GM19452 (cell line): ENCODE results near the gene HELQ.

ENCODE experiments used
- ATAC-seq: cut with Tn5 transposase; IDR thresholded peaks from one replicate; pipeline ENCODE4 v1.9.1; 2021; ENCODE audit not compliant: unreplicated experiment

Gene HELQ

DNA sequence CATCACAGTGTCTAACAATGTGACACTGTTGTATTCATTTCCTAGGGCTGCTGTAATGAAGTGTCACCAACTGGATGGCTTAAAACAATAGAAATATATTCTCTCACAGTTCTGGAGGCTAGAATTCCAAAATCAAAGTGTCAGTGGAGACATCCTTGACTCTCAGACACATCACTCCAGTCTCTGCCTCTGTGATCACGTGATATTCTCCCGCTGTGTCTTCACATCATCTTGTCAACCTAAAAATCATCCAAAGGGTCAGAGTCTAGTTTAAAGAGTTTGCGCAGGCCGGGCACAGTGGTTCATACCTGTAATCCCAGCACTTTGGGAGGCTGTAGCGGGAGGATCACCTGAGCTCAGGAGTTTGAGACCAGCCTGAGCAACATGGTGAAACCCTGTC, 84.4 kb downstream of the HELQ start:
- no peak for ATAC-seq

DNA sequence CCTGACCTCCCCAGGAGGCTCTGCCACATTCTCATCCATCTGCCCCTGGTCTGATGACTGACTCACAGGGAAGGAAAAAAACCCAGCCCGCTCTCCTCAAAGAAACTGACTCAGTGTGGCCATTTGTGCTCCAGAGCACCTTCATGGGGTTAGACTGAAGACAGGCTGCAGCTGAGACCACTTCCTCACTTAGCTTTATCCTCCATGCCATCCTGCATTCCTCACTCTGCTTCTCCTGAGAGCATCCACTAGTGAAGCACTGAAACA, 85.0 kb downstream of the HELQ start:
- ATAC-seq: no peak

DNA sequence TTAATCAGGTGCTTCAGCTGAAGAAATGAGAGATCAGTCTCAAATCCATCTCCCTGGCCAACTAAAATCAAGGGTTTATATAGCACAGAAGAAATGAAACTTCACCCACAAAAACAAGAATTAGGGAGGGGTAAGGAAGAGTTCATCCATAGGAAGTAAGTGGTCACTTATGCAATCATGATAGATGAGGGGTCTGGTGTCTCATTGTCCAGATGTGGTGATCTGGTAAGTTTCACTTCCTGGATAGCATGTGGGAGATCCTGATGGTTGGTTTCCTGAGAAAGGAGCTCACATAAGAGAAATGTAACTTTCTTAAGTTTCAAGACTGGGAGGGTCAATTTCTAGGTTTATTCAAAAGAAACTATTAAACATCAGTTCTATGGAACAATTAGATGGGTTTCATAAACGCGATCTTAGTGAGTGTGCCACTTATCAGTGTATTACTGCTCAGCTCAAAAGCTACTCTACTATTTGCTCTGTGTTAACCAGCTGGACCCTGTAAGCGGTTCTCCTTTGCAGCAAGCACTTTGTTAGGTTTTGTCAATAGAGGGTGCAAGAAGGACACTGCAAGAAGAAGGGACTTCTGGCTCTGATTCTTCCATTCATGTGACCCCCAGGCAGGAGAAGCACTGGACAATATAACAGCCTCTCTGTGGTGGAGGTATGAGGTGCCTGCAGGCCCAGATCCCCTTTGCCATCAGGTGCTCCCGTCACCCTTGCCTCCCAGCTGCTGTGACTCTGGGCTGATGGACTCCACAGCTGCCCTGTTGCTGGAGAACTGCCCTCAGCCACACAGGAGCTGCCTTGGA, 85.6 kb downstream of the HELQ start:
- no peak for ATAC-seq

DNA sequence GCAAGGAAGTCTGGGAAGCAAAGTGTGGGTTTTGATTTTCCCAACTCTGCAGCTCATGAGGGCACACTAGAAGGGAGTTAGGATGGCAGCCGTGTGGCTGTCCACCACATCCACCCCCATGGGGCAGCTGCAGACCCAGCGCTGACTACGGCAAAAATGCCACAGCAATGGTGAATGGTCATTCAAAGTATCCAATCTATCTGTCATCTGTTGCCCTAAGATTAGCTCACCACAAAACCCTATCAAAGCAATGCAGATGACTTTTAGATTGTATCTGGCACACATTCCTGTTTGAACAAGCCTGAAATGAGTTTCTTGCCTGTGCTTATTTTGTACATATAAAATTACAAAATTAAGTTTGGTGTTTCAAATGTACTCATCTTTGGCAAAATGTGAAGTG, 91.3 kb downstream of the HELQ start:
- ATAC-seq: no peak

DNA sequence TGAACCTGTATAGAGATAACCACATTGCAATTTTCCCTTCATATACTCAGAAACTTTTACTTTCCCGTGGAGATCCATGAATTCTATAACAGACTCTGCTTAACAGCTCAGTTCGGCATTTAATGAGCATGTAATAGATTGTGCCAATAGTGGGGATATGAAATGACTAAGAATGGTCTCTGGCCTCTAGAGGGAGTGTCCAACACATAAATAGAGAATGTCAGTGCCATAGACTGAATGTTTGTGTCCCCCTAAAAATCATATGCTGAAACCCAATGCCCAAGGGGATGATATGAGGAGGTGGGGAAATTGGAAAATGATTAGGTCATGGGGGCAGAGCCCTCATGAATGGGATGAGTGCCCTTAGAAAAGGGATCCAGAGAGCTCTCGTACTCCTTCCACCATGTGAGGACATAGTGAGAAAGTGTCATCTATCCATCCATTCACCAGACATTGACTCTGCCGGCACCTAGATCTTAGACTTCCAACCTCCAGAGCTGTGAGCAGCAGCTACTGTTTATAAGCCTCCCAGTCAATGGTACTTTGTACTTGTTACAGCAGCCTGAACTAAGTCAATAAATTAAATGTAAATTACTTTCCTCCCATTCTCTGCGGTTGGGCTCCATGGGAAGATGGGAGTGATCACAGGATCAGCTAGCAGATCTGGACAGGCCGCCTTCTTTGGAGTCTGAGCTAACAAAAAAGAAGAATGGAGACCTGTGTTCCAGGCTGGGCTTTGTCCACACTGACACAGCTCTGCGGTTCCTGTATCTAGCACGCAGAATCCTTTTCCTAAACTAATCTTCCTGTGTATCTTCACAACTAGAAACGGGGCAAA, 92.9 kb downstream of the HELQ start:
- peak; percentile 66 for ATAC-seq

DNA sequence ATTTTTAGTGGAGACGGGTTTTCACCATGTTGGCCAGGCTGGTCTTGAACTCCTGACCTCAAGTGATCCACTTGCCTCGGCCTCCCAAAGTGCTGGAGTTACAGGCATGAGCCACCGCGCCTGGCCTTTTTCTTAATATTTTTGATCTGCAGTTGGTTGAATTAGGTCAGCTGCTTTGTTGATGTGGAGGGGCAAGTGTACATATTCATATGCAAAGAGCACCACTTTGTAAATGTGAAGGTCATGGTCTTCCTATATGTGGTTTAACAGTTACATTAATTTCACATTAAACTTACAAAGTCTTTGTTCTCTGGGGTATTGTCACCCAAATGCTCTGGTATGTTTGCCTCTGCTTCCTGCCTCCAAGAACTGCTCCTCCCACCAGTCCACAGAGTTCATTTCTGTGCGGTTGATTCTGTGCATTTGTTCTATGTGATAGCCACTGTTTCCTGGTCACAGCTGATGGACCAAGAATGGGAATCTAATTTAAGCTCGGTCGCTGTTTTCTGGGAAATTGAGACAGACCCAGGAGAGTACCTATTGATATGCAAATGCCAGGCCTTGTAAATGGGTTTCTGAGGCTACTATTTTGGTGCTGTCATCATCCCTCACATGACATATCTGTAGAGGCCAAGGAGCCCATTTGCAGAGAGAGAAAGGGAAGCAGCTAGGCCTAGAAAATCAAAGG, 94.1 kb downstream of the HELQ start:
- ATAC-seq: no peak

DNA sequence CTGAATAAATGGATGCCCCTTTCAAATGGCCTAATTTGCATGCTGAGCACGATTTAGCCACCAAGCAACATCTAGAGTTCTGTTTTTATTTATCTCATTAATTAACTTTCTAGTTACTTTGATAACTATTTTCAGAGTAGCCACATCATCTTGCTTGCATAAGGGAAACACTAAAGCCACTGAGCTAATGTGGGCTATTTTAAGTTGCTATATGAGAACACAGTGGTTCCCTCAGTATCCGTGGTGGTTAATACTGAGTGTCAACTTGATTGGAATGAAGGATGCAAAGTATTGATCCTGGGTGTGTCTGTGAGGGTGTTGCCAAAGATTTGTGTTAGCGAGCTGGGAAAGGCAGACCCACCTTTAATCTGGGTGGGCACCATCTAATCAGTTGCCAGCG, 95.6 kb downstream of the HELQ start:
- ATAC-seq: no peak

DNA sequence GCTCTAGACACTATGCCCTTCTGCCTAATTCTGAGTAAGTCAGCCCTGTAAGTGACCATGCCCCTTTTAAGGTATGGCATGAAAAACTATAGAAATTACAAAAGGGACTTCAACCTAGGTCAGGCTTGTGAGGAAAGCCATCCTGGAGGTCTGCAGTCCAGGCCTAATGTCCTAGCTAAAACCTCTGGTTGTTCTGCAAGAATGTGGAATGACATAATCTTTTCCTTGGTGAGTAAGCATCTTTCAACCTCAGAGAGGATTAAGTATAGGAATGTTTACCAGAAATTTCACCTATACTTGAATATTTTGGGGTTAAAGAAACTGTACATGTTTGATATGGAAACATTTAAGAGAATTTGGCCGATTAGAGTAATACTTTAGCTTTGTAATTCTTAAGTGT, 97.2 kb downstream of the HELQ start:
- no peak for ATAC-seq
